Naive B cell (primary cell): Measurements from ENCODE around the gene USP22. TPM values are rescaled to one million over a fixed set of nuclear protein-coding genes. Genes with fewer than 3 reads are reported as not detected.

Experiments used
- ATAC-seq, 2 donors: fragments of 150-1000 bp; cut with Tn5 transposase; 2 replicates each; pipeline ENCODE4 v1.10.0; 2021; ENCODE audit warnings: low read depth in 2 of 2, mild to moderate bottlenecking in 2 of 2, moderate library complexity in 2 of 2
- DNase-seq: peaks from one replicate; pipeline ENCODE4 v3.0.0; 2022
- H3K27ac Mint-ChIP-seq, 6 donors: one replicate each; pipeline ENCODE4 v1.8.0; 2020 to 2022; ENCODE audit warnings: mild to moderate bottlenecking in 6 of 6, mixed read lengths in 6 of 6, moderate library complexity in 5 of 6, inconsistent platforms in 2 of 6
- H3K27me3 Mint-ChIP-seq, 3 donors: one replicate each; pipeline ENCODE4 v1.8.0; 2021 to 2022; ENCODE audit warnings: mixed read lengths in 3 of 3, mild to moderate bottlenecking in 1 of 3
- H3K36me3 Mint-ChIP-seq, 2 donors: one replicate each; pipeline ENCODE4 v1.8.0; 2020 to 2022; ENCODE audit warnings: mixed read lengths in 2 of 2, inconsistent platforms in 1 of 2, mild to moderate bottlenecking in 1 of 2
- H3K4me1 Mint-ChIP-seq, 3 donors: one replicate each; pipeline ENCODE4 v1.8.0; 2020 to 2022; ENCODE audit warnings: mixed read lengths in 3 of 3, inconsistent platforms in 1 of 3, mild to moderate bottlenecking in 1 of 3, moderate library complexity in 1 of 3
- H3K4me3 Mint-ChIP-seq, 8 donors: one replicate each; pipeline ENCODE4 v1.8.0; 2020 to 2022; ENCODE audit warnings: mild to moderate bottlenecking in 8 of 8, mixed read lengths in 8 of 8, moderate library complexity in 8 of 8, inconsistent platforms in 2 of 8
- H3K9me3 Mint-ChIP-seq, 7 donors: one replicate each; pipeline ENCODE4 v1.8.0; 2020 to 2022; ENCODE audit warnings: mixed read lengths in 7 of 7, mild to moderate bottlenecking in 5 of 7, inconsistent platforms in 2 of 7, moderate library complexity in 1 of 7
- polyA plus RNA-seq, 6 donors: library from polyadenylated mRNA; unstranded; fragments of 300-500 nt; fragmentation: Illumina TruSeq; gene quantifications; one replicate each; pipeline ENCODE4 v1.2.3, GENCODE V29; 2021; ENCODE audit warnings: low read depth in 6 of 6

Gene USP22
- polyA plus RNA-seq, 6 donors from 2014 or later, result 16.5 to 53.5 (median 48.4) TPM

DNA sequence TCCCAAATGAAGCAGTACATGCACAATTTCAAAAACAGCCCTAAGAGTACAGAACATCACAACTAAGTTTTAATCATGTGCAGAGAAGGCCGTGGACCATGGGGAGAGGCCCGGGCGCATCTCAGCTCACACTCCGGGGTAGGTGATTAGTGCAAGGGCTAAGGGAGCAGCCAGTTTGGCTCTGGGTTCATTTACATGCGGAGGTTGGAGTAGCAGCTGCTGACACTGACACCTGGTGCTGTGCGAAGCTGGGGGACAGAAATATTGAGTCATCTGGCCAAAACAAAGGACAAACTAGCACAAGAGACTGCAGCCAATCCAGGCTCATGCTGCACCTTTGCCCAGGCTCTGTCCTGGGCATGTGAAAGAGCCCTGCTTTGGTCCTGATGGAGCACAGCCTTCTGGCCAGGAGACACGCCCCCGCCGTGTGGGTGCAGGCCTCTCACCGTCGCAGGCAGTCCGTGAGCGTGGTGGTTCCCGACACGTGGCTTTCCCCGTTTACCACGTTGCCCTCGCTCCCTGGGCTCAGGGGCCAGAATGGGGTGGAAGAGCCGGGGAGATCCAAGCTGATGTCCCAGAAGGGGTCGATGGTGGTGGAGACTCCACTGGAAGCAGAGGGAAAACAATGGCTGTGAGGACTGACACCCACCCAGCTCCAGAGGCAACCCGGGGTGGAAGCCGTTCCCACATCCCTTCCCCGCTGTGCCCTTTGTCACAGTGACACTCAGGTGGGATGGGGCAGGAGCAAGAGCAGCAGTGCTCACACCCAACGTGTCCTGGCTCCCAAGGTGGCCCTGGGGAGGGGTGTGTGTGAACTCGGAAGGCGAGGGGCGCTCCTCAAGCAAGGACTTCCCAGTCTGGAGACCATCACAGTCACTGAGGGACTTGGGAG lies 31.9 kb downstream of the USP22 start:
- Mint-ChIP-seq H3K9me3 (no peaks in the 10 kb centered on the region), H3K4me1 (peaks cover 5 to 13% (median 12%) of the 10 kb centered on the region in 3 donors), H3K36me3 (peaks cover 26 to 29% of the 10 kb centered on the region in 2 donors), H3K27me3 (no peaks in the 10 kb centered on the region), H3K27ac (peak overlapping the region in 2 of 6 donors; percentile 42 to 83), H3K4me3 (peak overlapping the region in 1 of 8 donors; percentile 4)
- ATAC-seq, result no peak
- no peak for DNase-seq

DNA sequence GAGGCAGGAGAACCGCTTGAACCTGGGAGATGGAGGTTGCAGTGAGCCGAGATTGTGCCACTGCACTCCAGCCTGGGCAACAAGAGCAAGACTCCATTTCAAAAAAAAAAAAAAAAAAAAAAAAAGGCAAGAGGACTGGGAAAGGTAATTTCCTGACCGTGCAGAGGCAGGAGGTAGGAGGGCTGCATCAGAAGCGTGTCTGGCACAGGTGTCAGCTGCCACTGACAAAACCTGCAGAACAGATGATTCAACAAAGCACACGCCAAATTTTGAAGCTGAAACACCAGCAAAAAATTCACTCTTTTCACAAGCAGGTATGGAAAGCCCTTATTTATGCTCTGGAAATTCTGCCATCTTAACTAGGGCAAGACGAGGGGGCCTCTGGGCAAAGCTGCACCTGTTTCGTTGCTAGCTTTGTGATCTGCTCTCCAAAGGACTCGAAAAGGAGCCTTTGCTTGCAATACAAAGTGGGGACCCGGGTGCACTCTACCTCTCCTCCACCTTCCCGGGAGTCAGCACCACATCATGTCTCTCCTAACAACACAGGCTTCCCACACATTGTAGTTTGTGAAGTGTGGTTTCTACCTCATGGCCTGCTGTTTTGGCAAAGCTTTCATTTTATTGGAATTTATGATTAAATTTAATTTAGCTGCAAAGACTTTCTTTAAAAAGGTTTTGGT lies 33.7 kb downstream of the USP22 start:
- DNase-seq (no peak), ATAC-seq (no peak)
- no peaks in the 10 kb centered on the region for H3K27me3 Mint-ChIP-seq
- no peaks in the 10 kb centered on the region for H3K9me3 Mint-ChIP-seq
- H3K4me1 Mint-ChIP-seq, result peaks cover 0 to 8% (median 5%) of the 10 kb centered on the region in 3 donors
- no peak overlapping the region for H3K4me3 Mint-ChIP-seq
- H3K36me3 Mint-ChIP-seq, result peaks cover 16 to 28% of the 10 kb centered on the region in 2 donors
- no peak overlapping the region for H3K27ac Mint-ChIP-seq

DNA sequence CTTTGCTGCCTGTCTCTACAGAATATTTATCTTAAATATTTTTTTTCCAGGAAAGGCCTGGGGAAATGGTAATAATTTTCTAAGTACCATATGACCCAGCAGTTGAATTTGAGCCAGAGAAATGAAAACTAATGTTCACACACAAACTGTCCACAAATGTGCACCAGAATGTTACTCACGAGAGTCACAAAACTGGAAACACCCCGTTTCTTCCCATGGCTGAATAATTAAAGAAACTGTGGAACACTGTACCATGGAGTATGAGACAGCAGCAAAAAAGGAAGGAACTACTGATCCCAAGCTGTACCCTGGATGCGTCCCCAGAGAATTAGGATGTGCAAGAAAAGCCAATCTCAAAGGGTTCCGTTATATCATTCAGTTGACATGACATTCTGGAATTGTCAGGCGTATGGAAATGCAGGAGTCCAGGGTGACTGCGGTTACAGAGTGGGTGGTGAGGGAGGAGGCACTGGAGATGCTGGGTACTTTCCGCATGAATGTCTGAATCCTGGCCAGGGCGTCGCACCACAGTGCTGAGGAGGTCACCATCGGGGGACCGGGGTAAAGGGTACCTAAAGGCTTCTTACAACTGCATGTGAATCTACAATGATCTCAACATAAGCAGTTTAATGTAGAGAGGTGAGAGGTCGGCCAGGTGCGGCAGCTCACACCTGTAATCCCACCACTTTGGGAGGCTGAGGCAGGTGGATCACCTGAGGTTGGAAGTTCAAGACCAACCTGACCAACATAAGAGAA lies 34.5 kb downstream of the USP22 start:
- ATAC-seq, result no peak
- Mint-ChIP-seq H3K27me3 (no peaks in the 10 kb centered on the region), H3K4me3 (no peak overlapping the region), H3K9me3 (no peaks in the 10 kb centered on the region), H3K36me3 (peaks cover 11 to 25% of the 10 kb centered on the region in 2 donors), H3K4me1 (peaks cover 0 to 5% (median 5%) of the 10 kb centered on the region in 3 donors), H3K27ac (peak overlapping the region in 1 of 6 donors; percentile 19)
- DNase-seq, result no peak

DNA sequence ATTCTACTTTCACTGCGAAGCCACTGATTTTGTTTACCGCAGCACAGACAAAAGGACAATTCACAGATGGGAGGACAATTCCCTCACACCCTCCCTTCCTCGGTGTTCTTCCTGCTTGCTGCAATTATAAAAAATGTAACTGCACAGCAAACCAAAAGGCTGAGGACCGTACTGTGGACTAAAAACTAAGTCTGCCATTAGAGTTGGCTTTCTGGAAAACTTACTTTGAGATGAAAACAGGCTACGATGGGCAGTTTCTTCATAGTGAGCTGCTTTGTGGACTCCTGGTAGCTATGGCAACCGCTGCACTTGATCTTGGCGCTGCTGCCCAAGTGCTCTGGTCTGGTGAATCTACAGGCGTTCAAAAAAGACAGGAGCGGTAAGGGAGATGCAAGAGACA lies 35.2 kb downstream of the USP22 start:
- peaks cover 8 to 18% of the 10 kb centered on the region in 2 donors for H3K36me3 Mint-ChIP-seq
- no peaks in the 10 kb centered on the region for H3K9me3 Mint-ChIP-seq
- peak overlapping the region in 3 of 6 donors; percentile 19 to 59 (median 49) for H3K27ac Mint-ChIP-seq

DNA sequence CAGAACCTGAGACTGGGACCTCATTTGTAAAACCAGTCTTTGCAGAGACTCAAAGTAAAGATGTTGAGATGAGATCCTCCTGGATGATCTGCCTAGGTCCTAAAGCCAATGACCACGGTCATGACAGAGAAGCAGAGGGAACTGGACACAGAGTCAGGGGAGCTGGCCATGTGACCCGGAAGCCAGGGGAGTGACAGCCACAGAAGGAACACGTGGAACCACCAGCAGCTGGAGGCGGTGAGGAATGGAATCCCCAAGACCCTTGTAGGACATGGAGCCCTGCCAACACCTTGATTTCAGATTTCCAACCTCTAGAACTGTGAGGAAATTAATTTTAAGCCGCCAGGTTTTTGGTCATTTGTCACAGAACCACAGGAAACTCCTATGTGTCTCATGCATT lies 37.0 kb downstream of the USP22 start:
- DNase-seq (no peak), ATAC-seq (no peak)
- Mint-ChIP-seq H3K27ac (no peak overlapping the region), H3K4me3 (no peak overlapping the region), H3K4me1 (peaks cover 0 to 6% (median 0%) of the 10 kb centered on the region in 3 donors), H3K36me3 (peaks cover 8 to 13% of the 10 kb centered on the region in 2 donors), H3K9me3 (no peaks in the 10 kb centered on the region), H3K27me3 (no peaks in the 10 kb centered on the region)

More for the DNA sequence above, 35.2 kb downstream of the USP22 start:
- ATAC-seq (no peak), DNase-seq (no peak)
- no peak overlapping the region for H3K4me3 Mint-ChIP-seq
- no peaks in the 10 kb centered on the region for H3K27me3 Mint-ChIP-seq
- peaks cover 0 to 4% (median 3%) of the 10 kb centered on the region in 3 donors for H3K4me1 Mint-ChIP-seq

DNA sequence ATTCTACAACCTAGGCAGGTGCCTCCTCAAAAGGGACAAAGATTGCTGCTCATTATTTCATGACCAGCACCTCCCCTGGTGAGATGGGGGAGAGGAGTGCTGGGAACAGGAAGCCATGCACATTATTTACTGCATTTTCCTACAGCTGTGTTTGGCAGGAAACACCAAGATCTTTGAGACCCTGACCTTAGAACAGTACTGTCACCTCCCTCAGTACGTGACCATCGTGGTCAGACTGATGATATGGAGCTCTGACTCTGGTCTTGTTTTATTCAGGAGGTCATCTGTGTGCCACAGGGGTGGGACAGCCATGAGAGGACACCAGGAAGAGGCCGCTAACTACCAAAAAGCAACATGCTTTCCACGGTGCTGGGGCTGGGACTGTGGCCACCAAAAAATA lies 37.4 kb downstream of the USP22 start:
- H3K9me3 Mint-ChIP-seq, result no peaks in the 10 kb centered on the region
- no peaks in the 10 kb centered on the region for H3K27me3 Mint-ChIP-seq
- peaks cover 8 to 13% of the 10 kb centered on the region in 2 donors for H3K36me3 Mint-ChIP-seq
- ATAC-seq (no peak), DNase-seq (no peak)
- peaks cover 0 to 6% (median 0%) of the 10 kb centered on the region in 3 donors for H3K4me1 Mint-ChIP-seq
- H3K27ac Mint-ChIP-seq, result peak overlapping the region in 1 of 6 donors; percentile 28
- no peak overlapping the region for H3K4me3 Mint-ChIP-seq

DNA sequence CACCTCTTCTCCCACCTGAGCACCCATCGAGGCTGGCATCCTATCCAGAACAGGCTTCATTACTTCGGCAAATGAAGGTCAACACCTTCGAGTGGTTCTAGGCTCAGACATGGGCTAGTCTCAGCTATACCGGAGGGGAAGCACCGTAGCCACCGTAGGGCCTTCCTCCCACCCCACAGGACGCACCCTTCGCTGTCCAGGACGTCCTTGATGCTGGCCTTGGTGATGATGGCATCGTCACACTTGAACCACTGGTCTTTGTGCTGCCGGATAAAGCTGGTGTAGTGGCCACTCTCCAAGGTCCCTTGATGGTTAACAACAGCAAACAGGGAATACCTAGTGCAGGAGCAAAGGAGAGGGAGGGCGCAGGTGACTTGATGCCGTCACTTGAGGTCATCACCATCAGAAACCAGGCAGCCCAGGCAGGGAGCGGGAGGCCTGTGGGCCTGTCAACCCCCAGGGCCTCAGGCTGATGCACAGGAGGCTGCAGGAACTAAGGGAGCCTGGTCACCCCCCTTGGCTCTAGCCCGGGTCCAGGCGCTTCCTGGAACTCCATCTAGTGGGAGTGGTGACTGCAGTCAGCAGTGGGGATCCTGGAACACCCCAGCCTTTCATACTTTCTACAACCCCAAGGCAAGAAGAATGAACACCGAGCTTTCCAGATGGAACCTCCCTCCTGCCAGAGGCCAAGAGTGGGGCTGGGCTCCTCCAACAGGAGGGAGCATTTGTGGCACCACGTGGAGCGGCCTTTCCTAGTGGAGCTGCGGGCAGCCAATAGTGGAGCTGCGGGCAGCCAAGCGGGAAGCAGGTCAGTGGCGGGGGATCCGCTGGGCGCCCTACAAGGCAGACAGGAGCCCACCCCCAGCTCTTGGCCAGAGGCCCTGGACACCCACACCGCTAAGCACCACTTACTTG lies 38.5 kb downstream of the USP22 start:
- Mint-ChIP-seq H3K27ac (peak overlapping the region in 1 of 6 donors; percentile 33), H3K36me3 (peaks cover 8 to 13% of the 10 kb centered on the region in 2 donors)
- no peak for ATAC-seq

DNA sequence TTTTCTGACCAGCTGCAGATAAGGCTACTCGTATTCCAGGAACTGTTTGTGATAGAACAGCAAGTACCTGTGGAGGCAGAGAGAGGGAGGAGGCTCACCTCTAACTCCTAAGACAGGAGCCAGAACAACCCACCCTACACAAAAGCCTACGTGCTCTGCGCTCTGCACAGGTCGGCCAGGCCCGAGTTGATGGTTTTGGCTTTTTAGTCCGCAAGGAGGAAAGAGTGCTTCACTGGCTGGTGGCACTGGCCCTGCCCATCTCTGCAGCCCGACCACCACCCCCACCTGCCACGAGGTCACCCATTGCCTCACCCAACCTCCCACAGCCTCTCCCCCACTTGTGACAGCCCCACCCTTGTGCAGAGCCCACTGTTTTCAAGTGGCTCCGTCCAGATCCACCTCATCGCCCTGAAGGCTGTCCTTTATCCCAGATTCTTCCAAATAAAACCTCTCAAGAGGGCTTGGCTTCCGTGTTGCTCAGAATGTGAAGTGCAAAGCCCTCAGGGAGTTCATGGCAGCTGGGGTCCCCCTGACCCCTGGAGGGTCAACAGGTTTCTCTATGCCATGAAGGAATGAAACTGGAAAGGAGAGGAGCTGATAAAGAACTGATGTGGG lies 39.7 kb downstream of the USP22 start:
- Mint-ChIP-seq H3K4me1 (peaks cover 4 to 13% (median 9%) of the 10 kb centered on the region in 3 donors), H3K27me3 (no peaks in the 10 kb centered on the region), H3K4me3 (no peak overlapping the region), H3K27ac (no peak overlapping the region), H3K36me3 (peaks cover 8 to 13% of the 10 kb centered on the region in 2 donors), H3K9me3 (no peaks in the 10 kb centered on the region)
- DNase-seq, result no peak
- no peak for ATAC-seq

More for the DNA sequence above, 38.5 kb downstream of the USP22 start:
- Mint-ChIP-seq H3K4me3 (no peak overlapping the region), H3K27me3 (no peaks in the 10 kb centered on the region), H3K9me3 (no peaks in the 10 kb centered on the region), H3K4me1 (peaks cover 0 to 8% (median 4%) of the 10 kb centered on the region in 3 donors)
- DNase-seq, result no peak

DNA sequence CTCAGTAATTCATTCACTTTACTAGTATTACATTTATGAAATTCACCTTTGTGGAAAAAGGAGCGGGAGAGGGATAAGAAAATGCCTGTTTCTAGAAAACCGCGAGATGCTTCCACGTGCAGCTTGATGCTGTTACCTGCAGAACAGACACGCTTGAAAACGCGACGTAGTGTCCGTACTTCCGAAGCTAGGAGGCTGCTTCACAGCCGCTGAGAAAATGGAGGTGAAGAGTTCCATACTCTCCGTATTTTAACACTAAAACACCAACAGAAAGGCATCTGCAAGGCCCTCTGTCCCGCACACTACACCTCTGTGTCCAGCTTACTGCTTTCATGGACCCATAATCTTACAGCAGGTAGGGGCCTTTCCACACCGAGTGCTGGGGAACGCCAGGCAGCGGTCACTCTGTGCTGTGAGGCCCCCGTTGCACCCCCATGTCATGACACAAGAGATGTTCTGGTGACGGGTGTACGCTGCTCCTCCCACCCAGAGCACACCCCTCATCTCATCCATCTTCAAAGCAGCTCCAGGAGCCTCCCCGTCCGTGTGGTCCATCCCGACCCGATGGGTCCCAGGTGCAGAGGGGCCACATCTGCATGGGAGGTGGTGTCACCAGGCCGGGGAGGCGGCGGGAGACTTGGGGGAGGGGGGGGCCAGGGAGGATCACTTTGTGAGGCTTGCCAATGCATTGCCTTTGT lies 40.4 kb downstream of the USP22 start:
- DNase-seq (no peak), ATAC-seq (no peak)
- Mint-ChIP-seq H3K9me3 (no peaks in the 10 kb centered on the region), H3K27ac (peak overlapping the region in 2 of 6 donors; percentile 30 to 50), H3K27me3 (no peaks in the 10 kb centered on the region), H3K4me3 (no peak overlapping the region), H3K36me3 (peaks cover 8 to 13% of the 10 kb centered on the region in 2 donors), H3K4me1 (peaks cover 4 to 13% (median 10%) of the 10 kb centered on the region in 3 donors)

DNA sequence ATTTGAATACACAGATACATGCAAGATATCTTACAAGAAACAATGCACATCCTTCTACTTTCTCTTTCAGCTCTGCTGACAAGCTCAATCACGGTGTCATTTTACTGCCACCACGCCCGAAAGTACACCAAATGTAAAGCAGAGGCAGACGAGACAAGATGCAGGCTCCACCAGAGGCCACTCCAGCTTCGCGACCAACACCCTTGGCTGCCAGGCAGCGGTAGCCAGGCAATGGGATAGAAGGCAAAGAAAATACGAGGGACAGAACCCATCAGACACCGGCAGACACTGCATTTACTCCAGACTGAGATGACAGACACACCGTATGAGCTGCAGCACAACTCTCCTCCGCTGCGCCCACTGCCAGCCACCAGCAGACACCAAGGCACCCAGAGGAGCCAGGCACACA lies 41.0 kb downstream of the USP22 start:
- Mint-ChIP-seq H3K27me3 (no peaks in the 10 kb centered on the region), H3K27ac (peak overlapping the region in 4 of 6 donors; percentile 49 to 66 (median 54)), H3K36me3 (peaks cover 5 to 7% of the 10 kb centered on the region in 2 donors), H3K4me3 (no peak overlapping the region), H3K4me1 (peaks cover 4 to 13% (median 10%) of the 10 kb centered on the region in 3 donors), H3K9me3 (no peaks in the 10 kb centered on the region)
- DNase-seq, result no peak
- no peak for ATAC-seq

DNA sequence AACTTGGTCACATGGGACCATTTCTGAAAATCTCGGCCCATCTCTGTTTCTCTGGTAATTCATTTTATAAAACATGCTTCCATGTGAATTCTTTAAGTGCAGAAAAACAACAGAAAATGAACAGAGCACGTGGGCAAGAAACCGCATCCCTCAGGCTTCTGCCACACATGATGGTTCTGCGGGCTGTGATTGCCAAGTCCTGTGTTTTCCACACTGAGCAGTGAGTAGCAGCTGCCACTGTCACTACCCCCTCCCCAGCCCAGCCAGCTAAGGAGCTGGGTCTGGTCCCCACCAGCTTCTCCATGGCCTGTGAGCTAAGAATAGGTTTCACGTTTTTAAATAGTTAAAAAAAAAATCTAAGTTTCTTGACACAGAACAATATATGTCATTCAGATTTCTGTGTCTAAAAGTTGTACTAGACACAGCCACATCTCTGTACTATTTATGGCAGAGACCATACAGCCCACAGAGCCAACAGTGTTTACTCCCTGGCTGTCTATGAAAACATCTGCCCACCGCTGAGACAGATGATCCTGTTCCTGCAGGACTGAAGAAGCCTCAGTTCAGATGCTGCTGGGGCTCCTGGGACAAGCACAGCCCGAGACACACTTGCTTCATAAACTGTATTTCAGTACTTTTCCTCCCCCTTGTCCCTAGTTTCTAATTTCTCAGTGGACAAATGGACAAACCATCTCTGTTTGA lies 41.5 kb downstream of the USP22 start:
- ATAC-seq (no peak), DNase-seq (no peak)
- H3K36me3 Mint-ChIP-seq, result peaks cover 0 to 5% of the 10 kb centered on the region in 2 donors
- H3K27ac Mint-ChIP-seq, result peak overlapping the region in 2 of 6 donors; percentile 49 to 50
- no peaks in the 10 kb centered on the region for H3K9me3 Mint-ChIP-seq
- H3K4me1 Mint-ChIP-seq, result peaks cover 4 to 13% (median 10%) of the 10 kb centered on the region in 3 donors
- no peaks in the 10 kb centered on the region for H3K27me3 Mint-ChIP-seq
- H3K4me3 Mint-ChIP-seq, result no peak overlapping the region
